ENCODE results near the gene TRAM2.

- TF ChIP-seq POLR2A (IDR thresholded peaks at IDR 0.05), result no peak
- TF ChIP-seq CTCF (IDR thresholded peaks at IDR 0.05), result no peak
These were observed 51.9 kb downstream of the TRAM2 start for GRCh38 chr6:52524918-52525317.

Data from tibial nerve (tissue), 3 donors.